ENCODE results near the gene MAP2. TPM values are rescaled to one million over a fixed set of nuclear protein-coding genes. Genes with fewer than 3 reads are reported as not detected.

Gene MAP2
- total and polyA plus RNA-seq, 10 of the 15 experiments (the other 5 are each of a cell fraction or from before 2014, with no cell fraction given), result 0.01 TPM; not detected in 9

DNA sequence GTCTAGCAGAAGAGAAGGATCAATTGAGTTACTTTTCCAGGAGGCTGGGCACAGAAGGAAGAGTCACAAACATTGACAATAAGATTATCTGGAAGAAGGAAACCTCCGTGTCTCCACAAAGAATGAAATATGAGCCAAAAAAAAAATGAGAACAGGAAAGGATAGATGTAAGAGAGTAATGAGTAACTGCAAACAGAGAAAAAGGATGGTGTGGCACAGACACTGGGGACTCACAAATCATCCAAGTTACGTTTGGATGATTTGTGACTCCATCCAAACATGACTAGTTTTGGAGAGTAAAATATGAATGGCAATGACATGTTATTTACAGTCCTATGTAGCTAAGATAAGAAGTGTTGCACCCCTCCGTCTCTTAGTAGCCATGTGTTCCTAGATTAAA, 42.8 kb upstream of the MAP2 start:
- ChIA-PET SMC1A (ENCODE audit: uncharacterized antibody, unreplicated experiment) (interaction anchor here (1.2 kb wide), 1 partner anchor 16 kb away, joined by 4 read pairs; no protein-coding TSS in a partner anchor), CTCF (interaction anchor here (1.7 kb wide), 1 partner anchor 47 kb away, joined by 9 read pairs; no protein-coding TSS in a partner anchor), RAD21 (ENCODE audit: unreplicated experiment) (interaction anchor here (0.7 kb wide), 1 partner anchor 146 kb away, joined by 3 read pairs; no protein-coding TSS in a partner anchor), POLR2A (no interaction called here)
- H3K9ac ChIP-seq (ENCODE audit: control insufficient read depth, insufficient read depth, low read length), result no peak overlapping the region
- no peak overlapping the region for H3K27ac ChIP-seq (ENCODE audit: control insufficient read depth, insufficient read depth)
- BruUV-seq (replicated peaks), result no TSS peak
- no peaks in the 10 kb centered on the region; the same call in 1 of the 3 replicates for H3K9me3 ChIP-seq (replicated peaks; ENCODE audit: control insufficient read depth, insufficient read depth, low read length)
- peaks cover 5% of the 10 kb centered on the region; the same call in 1 of the 2 replicates for H3K4me1 ChIP-seq (ENCODE audit: control insufficient read depth, insufficient read depth, low read length)
- DNase-seq (ENCODE audit: low read depth, low spot score) (no peak), FAIRE-seq (no peak), ATAC-seq (no peak)
- no peaks in the 10 kb centered on the region for H4K20me1 ChIP-seq (ENCODE audit: control insufficient read depth, insufficient read depth)
- H3K4me3 ChIP-seq, result no peak overlapping the region
- TF ChIP-seq GABPA (IDR thresholded peaks at IDR 0.05; ENCODE audit: low read depth), result no peak
- no peak for TF ChIP-seq ZNF217 (IDR thresholded peaks at IDR 0.05)
- no peak for TF ChIP-seq ESRRA (IDR thresholded peaks at IDR 0.05; ENCODE audit: low read length)
- no peak for TF ChIP-seq TAF1 (IDR thresholded peaks at IDR 0.05; ENCODE audit: borderline replicate concordance, low read depth, low read length)
- TF ChIP-seq KAT2A (conservative IDR thresholded peaks at IDR 0.05; ENCODE audit: control insufficient read depth, low read depth, low read length), result no peak
- TF ChIP-seq SIX5 (IDR thresholded peaks at IDR 0.05; ENCODE audit: low read depth, low read length, severe bottlenecking), result no peak
- no peak for TF ChIP-seq SPI1 (IDR thresholded peaks at IDR 0.05; ENCODE audit: borderline replicate concordance, insufficient read depth, low read depth, low read length)
- no peak for TF ChIP-seq MYB (IDR thresholded peaks at IDR 0.05; ENCODE audit: borderline replicate concordance, low read depth, low read length)
- no peak for TF ChIP-seq RB1 (IDR thresholded peaks at IDR 0.05; ENCODE audit: borderline replicate concordance)
- TF ChIP-seq STAT3 (IDR thresholded peaks at IDR 0.05; ENCODE audit: low read depth, low read length), result no peak
- TF ChIP-seq NFIC (IDR thresholded peaks at IDR 0.05; ENCODE audit: low read depth, low read length), result no peak
- no peak for TF ChIP-seq RBBP5 (conservative IDR thresholded peaks at IDR 0.05)
- TF ChIP-seq, protein P1, sequence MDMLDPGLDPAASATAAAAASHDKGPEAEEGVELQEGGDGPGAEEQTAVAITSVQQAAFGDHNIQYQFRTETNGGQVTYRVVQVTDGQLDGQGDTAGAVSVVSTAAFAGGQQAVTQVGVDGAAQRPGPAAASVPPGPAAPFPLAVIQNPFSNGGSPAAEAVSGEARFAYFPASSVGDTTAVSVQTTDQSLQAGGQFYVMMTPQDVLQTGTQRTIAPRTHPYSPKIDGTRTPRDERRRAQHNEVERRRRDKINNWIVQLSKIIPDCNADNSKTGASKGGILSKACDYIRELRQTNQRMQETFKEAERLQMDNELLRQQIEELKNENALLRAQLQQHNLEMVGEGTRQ (IDR thresholded peaks at IDR 0.05; ENCODE audit: borderline replicate concordance, low read depth, low read length), result no peak
- TF ChIP-seq POLR2AphosphoS5 (IDR thresholded peaks at IDR 0.05; ENCODE audit: low read length), result no peak
- no peak for TF ChIP-seq SUZ12 (IDR thresholded peaks at IDR 0.05; ENCODE audit: unreplicated experiment)
- WGBS (ENCODE audit: insufficient coverage, insufficient replicate concordance, low lambda C conversion rate, missing lambda C conversion rate), result 4% methylated on average over 3 of the region's 3 CpGs
- in situ Hi-C loops (cut with MboI) (no loop called here), intact Hi-C loops (cut with micrococcal nuclease; ENCODE audit: unreplicated experiment) (no loop called here)
- H3K36me3 ChIP-seq (ENCODE audit: control insufficient read depth in 2 of 2, insufficient read depth in 2 of 2, low read length in 1 of 2), result no peaks in the 10 kb centered on the region
- H3K79me2 ChIP-seq (ENCODE audit: control insufficient read depth, insufficient read depth, low read length), result no peaks in the 10 kb centered on the region
- H3K4me2 ChIP-seq (ENCODE audit: control insufficient read depth, insufficient read depth), result no peak overlapping the region
- H2AFZ ChIP-seq (ENCODE audit: control insufficient read depth, low read depth, low read length), result no peak overlapping the region
- H3K27me3 ChIP-seq (replicated peaks in 1 of 2; ENCODE audit: control insufficient read depth in 2 of 2, insufficient read depth in 2 of 2, low read length in 1 of 2), result no peaks in the 10 kb centered on the region

Measured in GM12878 (cell line).